ENCODE data around the gene DNAH6.
A peak's percentile ranks its signal among the peaks of the same experiment; 100 is the strongest.

The DNAH6 gene

DNA sequence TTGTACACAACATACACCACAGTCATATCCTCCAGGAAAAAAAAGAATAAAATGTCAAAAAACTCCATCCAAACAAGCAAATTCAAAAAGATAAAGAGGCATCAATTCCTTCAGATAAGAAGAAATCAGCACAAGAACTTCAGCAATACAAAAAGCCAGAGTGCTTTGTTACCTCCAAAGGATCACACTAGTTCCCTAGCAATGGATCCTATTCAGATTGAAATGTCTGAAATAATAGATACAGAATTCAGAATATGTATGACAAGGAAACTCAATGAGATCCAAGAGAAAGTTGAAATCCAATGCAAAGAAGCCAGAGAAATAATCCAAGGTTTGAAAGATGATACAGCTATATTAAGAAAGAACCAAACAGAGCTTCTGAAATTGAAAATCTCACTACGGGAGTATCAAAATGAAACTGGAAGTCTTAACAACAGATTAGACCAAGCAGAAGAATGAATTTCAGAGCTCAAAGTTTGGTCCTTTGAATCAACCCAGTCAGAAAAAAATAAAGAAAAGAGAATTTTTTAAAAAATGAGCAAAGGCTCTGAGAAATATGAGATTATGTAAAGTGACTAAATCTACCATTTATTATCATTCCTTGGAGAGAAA, 284.0 kb downstream of the DNAH6 start:
- no peak for DNase-seq (ENCODE audit: low spot score)

GRCh38 chr2:84801811-84802210, 285.5 kb downstream of the DNAH6 start:
- no peak for DNase-seq (ENCODE audit: low spot score)

DNA sequence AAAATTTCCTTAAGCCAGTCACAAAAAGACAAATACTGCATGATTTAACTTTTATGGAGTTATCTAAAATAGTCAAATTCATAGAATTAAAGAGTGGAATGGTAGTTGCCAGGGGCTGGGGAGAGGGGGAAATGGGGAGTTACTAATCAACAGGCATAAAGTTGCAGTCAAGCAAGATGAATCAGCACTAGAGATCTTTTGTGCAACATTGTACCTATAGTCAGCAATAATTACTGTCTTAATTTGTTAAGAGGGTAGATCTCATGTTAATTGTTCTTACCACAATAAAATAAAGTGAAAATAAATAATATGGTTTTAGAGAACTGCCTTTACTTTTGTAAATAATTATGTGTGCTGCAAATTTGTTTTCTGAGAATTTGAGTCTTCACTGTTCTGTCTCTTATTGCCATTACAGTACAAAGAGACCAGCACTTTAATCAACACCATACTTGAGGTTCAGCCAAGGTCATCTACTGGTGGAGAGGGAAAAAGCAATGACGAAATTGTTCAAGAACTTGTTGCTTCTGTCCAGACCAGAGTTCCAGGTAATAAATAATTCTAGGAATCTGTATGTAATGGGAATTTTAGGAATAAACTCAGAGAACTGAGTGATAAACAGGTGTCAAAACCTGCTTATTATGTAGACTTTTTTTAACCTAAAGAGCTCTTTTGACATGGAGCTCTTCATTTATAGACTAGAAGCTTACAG, 289.1 kb downstream of the DNAH6 start:
- DNase-seq (ENCODE audit: low spot score): peak; percentile 37

DNA sequence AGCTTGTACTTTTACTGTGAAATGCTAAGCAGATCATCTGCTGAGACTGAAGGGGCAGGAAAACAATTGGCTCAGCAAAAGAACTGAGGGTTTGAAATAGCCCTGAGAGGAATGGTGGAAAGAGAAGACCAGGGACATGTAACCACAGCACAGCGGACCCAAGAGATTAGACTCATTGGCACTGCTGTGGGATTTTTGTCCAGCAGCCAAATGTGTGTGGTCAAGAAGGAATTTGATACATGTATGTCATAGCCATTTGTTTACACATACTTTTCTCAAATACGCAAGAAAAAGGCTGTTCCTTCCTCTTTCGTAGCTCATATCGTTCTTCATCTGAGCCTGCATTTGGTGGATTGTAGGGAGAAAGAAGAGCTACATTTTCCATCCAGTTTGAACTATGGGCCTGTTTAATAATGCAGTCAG, 290.8 kb downstream of the DNAH6 start:
- peak; percentile 93 for DNase-seq (ENCODE audit: low spot score)

GRCh38 chr2:84808279-84808678, 292.0 kb downstream of the DNAH6 start:
- no peak for DNase-seq (ENCODE audit: low spot score)

- no peak for DNase-seq (ENCODE audit: low spot score)
These were observed 295.6 kb downstream of the DNAH6 start for GRCh38 chr2:84811839-84812431.

- peak; percentile 61 for DNase-seq (ENCODE audit: low spot score)
These were observed 298.8 kb downstream of the DNAH6 start for GRCh38 chr2:84815146-84815545.

- DNase-seq (ENCODE audit: low spot score): no peak
These were observed 300.2 kb downstream of the DNAH6 start for GRCh38 chr2:84816426-84817026.

GRCh38 chr2:84817239-84817655, 300.9 kb downstream of the DNAH6 start:
- DNase-seq (ENCODE audit: low spot score): no peak

- DNase-seq (ENCODE audit: low spot score): no peak
These were observed 305.5 kb downstream of the DNAH6 start for GRCh38 chr2:84821806-84822205.

DNA sequence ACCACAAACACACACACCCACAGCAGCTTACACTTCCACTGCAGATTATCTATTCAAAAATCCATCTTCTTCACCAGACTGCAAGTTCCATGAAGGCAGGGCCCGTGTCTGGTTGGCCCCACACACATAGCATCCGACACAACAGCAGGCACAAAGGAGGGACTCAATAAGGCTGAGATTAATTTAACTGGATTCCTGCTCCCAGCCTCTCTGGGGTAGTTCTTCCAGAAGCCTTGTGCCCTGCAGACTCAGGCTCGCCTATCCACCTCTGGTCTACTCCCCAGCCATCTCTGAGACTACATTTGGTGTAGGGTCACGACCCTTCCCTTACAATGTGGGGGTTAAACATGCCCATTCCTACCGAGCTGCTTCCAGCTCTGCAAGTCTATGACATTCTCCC, 306.9 kb downstream of the DNAH6 start:
- DNase-seq (ENCODE audit: low spot score): no peak

DNA sequence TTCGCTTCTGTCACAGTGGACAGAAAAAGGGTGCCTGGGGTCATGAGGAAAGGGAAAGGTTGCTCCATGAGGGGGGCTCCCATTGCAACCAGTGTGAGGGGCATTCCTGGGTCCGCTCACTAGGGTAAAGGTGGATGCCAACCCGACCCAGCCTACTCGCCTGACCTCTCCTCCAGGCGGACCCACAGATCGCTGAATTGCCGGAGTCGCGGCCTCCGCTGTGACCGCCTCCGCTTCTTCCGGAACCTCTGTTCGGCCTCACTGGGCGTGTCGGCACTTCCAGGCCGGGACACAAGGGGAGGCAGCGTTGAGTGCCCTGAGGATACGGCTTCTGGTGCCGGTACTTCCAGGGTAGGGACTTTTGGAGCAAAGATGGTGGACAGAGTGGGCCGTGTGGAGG, 307.5 kb downstream of the DNAH6 start:
- DNase-seq (ENCODE audit: low spot score): no peak

- no peak for DNase-seq (ENCODE audit: low spot score)
These were observed 311.8 kb downstream of the DNAH6 start for GRCh38 chr2:84827978-84828575.

DNA sequence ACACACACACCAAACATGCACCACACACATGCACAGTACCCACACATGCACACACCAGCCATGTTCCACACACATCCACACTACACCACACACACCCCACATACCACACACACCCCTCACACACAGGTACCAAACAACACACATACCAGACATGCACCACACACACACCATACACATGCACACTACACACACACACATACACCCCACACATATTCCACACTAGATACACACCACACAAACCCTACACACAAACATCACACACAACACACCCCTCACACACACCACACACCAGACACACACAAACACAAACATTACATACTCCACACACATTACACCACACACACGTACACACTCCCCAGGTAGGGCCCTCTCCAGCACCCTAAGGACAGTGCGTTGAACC, 313.4 kb downstream of the DNAH6 start:
- no peak for DNase-seq (ENCODE audit: low spot score)

DNA sequence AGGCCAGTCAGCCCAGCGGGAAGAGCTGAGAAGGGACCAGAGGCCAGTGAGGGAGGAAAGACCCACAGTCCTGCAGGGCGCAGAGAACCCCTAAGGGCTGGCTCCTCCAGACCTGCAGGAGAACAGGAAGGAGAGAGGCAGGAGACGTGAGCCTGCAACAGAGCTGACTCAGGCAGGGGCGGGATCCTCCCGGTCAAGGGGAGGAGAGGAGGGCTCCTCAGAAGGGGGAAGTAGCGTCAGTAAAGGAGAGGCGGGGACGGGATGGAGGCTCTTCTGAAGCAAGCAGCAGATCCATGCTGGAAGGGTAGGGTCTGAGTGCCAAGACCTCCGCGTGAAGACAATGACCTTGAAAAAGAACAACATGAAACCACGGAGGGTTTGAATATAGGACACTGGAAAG, 313.8 kb downstream of the DNAH6 start:
- no peak for DNase-seq (ENCODE audit: low spot score)

GRCh38 chr2:84830758-84831500, 314.6 kb downstream of the DNAH6 start:
- DNase-seq (ENCODE audit: low spot score): no peak

GRCh38 chr2:84832772-84833461, 316.6 kb downstream of the DNAH6 start:
- peak; percentile 24 for DNase-seq (ENCODE audit: low spot score)

GRCh38 chr2:84833481-84834150, 317.3 kb downstream of the DNAH6 start:
- no peak for DNase-seq (ENCODE audit: low spot score)

- DNase-seq (ENCODE audit: low spot score): no peak
These were observed 319.9 kb downstream of the DNAH6 start for GRCh38 chr2:84836215-84836614.

DNA sequence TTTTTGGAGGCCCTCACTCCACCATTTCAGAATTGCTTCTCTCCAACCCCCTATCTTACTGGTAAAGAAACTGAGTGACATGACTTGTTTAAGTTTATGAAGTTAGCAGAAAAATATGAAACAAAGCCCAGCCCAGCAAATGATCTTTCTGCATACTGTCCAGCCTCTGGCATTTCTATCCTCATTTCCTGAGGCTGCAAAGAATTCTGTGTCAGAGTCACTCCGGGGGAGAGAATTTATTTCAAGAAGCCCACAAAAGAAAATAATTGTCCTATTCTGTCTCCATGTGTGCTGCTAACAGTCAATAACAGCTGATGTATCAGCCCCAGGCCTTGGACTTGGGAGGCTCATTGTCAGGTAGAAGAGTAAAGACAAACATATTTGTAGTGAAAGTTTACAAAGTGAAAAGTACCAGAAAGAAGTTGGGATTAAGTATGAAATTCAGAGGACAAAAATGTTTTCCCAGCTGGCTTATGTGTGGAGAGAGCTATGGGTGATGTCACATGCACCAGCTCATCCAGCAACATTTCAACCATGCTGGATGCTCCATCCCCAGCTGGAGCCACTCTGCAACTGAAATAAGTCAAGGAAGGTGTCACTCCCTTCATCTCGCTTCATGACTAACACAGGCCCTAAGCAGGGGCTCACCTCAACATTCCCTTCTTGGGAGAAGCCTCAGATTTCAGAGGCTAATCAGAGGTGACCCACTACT, 322.3 kb downstream of the DNAH6 start:
- peak; percentile 50 for DNase-seq (ENCODE audit: low spot score)

All from AG08395 (cell line).